DMS 273 treated with DMSO at 0.1 percent for 48 hours (cell line): ENCODE data around the gene FGFR3.
"Not testable (repeated sequence)": the region's sequence is repeated elsewhere in the genome, so short reads cannot be mapped to it uniquely, and the experiment has no call there.

ENCODE experiments used
- DNase-seq: peaks from one replicate; lab custom pipeline; 2025; lab: John Stamatoyannopoulos, UW

FGFR3 gene

DNA sequence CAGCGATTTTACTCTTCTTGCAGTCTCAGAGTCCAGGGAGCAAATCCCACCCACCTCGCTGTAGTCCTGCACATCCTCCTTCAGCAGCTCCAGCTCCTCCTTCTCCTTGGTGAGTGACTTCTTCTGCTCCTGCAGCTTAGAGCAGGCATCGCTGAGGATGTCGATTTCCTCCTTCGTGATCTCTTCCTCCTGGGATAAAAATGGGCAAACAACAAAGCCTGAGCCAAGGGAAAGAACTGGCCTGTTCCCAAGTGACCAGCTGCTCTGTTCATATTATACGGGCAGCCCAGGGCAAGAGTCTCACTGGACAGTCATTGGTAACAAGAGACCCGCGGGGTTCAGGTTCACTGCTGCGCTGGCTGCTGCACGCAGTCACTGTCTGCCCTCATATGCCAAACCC is 26.2 kb downstream of the FGFR3 start:
- DNase-seq, result no peak

DNA sequence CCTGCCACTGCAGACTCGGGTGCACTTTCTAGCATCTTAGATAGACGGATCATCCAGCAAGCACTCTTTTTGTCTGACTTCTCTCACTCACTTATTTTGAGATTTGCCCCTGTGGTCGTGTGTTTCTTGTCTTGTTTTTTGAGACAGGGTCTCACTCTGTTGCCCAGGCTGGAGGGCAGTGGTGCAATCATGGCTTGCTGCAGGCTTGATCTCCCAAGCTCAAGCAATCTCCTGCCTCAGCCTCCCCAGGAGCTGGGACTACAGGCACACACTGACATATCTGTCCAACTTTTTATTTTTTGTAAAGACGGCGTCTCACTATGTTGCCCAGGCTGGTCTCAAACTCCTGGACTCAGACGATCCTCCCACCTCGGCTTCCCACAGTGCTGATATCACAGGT is 26.7 kb downstream of the FGFR3 start:
- no peak for DNase-seq

DNA sequence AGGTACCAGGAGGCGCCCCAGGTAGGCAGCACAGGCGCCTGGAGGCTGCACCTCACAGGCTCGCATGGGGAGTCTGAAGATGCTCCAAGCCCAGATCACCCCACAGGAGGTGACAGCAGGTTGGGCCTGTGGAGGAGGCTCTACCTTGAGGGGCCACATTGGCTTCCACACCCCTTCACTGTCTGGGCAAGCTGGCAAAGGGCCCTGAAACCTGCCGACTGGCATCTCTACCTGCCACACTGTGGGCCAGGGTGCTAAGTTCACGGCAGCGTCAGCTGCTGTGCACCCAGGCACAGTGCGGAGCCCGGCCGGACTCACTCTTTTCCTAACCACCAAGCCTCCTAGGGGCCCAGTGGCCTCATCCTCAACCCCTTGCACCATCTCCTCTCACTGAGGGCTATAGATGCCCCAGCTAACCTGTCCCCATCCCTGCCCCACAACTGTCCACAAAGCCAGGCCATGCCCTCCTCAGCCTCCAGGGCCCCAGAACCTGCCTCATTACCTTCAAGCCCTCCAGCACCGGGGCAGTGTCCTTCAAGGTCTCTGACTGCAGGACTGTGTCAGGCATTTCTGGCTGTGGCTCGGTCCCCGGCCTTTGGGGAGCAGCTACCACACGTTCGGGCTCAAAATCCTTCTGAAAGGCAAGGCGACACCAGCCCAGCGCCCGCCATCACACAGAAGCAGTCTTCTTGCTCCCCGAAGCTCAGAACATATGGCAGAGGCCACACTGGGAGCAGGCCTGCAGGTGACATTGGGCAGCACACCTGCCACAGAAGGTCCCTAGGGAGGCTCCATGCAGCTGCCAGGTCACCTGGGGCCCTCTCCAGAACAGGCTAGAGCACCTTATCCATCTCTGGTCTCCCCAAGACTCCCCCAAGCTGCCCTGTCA is 28.8 kb downstream of the FGFR3 start:
- DNase-seq, result no peak

DNA sequence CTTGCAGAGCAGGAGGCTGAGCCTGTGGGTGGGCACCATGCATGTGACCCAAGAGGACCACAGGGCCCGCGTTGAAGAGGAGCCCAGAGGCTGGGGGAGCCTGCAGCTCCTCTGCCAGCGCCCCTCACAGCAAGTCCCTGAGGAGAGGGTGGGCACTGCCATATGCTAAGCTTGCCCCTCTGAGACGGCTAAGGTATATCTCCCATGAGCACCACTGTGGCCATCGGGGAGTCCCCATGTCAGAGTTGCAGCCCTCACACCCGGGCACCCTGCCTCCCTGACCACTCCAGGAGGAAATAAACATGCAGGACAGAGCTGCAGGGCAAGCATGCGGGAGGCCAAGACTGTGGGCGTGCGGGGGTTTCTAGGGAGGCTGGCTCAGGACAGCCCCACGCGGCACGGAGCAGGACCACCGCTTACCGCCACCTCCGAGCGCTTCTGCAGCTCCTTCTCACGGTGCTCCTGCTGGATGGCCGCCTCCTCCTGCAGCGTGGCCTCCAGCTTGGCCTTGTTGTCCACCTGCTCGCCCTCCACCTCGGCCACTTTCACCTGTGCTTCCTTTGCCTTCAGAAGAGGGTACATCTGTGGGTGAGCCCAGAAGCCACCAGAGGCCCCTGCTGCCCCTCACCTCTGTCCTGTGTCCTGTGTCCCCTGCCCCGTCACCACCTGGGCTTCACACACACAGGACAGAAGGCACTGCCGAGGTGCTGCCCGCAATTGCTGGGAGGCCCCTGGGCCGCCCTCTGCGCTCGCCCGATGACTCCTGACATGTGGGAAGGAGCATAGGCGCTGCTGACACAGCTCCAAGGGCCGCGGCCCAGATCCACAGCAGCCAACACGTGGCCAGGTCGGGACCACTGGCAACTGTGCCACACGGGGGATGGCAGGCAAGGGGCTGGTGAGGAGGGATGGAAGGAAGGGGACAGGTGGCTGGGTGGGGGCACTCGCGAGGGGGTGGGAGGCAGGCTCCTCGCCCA is 29.8 kb downstream of the FGFR3 start:
- DNase-seq, result no peak

DNA sequence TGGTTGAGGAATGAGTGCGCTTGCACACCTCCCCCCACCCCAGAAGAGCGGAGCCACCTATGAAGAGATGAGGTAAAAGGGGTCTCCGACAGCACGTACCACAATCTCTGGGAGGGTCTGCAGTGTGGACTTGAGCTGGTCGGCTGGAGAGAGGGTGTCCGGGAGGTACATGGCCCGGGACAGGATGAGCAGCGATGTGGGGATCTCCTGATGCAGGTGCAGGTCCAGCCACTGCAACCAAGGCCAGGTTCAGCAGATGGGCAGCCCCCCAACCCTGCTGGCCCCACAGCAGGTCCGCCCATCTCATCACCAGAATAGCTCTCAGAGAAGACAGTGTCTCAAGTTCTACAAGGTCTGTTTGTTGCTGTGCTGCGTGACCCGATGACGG is 30.4 kb downstream of the FGFR3 start:
- no peak for DNase-seq

DNA sequence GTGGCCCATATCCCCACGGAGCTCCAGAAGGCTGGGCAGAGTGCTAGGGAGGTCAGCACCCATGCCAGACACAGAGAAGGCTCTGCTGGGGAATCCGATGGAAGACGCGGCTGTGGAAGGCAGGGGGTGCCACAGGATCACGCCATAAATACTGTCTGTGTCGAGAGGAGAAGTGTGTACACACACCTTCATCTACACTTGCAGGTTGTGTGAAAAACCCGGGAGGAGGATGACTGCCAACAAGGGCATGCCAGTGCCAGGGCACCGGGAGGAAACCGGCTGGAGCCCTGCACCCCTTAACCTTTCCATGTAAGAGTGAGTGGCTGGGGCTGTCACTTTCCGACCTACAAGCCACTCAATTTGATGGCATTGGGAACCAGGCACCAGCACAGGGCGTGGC is 31.7 kb downstream of the FGFR3 start:
- DNase-seq, result no peak

DNA sequence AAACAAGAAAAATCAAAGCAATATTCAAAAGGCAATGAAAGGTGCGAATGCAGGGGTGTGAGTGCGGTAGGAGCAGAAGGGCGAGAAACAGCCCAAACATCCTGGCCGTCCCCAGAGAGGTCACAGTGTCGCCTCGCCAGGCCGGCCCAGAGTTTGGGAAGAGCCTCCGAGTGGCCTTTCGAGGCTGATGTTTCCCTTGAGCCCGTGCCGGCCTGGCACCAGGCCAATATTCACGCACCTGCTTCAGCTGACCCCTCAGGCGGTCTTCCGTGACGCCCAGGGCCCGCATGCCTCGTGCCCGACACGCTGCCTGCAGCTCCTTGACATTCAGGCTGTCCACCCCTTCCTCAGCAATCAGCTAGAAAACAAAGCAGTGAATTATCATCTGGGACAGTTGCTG is 32.2 kb downstream of the FGFR3 start:
- DNase-seq, result no peak

DNA sequence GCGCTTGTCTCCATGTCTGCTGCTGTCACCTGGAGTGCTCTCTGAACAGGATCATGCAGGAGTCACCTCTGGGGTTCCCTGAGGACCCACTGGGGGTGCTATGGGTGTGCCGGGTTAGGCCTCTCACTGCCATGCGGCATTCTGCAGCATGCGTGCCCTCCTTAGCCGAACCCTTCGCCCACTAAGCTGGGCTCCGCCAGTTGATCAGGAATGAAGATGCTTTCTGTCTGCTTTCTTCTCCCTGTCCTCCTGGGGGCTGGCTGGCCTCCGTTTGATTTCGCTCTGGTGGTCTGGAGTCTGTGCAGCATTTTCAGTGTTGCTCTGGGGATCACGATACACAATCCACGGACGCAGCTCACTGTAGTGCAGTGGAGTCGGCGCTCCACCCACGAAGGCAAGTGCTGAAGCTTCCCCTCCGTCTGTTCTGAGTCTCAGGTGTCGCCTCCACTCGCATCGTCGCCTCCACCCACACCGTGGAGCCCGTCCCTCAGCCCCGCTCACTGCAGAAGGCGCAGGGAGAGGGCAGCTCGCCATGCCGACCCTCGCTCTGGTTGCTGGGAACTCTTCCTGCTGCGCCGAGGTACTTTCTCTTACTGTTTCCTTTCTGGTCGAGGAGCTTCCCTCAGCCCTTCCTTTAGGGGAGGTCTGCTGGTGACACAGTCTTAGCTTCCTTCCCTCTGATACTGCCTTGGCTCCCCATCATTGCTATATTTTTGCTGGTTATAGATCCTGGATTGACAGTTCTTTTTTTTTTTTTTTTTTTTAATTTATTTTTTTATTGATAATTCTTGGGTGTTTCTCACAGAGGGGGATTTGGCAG is 33.6 kb downstream of the FGFR3 start:
- no peak for DNase-seq

DNA sequence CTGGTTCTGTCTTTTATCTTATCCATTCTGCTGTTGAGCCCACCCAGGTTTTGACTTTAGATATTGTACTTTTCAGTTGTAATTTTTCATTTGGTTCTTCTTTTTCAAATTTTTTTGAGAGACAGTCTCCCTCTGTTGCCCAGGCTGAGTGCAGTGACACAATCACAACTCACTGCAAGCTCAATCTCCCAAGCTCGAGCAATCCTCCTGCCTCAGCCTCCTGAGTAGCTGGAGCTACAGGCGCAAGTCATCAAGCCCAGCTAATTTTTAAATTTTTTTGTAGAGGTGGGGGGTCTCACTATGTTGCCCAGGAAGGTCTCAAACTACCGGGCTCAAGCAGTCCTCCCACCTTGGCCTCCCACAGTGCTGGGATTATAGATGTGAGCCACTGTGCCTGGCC is 37.1 kb downstream of the FGFR3 start:
- no peak for DNase-seq

DNA sequence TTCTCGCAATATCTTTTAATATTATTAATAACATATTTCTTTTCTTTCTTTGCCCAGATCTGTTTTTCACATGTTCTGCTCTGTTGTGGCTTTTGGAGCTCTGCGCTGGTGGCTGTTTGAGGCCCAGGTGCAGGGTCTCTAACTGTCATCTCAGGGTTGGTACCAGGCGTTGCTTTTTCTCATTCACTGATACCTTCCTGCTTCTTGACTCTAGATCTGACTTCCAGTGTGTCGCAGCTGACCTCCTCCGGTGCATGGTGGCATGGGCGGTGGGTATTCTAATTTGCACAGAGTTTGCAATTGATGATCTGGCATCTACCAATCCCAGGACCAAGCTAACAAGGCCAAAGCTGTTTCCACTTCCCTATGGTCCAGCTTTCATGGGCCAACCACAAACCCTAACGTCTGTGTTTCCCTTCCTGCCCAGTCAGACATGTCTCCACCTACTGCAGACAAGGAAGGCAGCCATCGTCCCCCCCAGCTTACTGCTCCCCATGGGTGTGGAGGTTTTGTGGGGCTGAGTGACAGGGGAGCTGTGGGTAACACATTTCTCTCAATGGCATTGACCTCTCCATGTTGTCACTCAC is 37.6 kb downstream of the FGFR3 start:
- DNase-seq, result no peak

DNA sequence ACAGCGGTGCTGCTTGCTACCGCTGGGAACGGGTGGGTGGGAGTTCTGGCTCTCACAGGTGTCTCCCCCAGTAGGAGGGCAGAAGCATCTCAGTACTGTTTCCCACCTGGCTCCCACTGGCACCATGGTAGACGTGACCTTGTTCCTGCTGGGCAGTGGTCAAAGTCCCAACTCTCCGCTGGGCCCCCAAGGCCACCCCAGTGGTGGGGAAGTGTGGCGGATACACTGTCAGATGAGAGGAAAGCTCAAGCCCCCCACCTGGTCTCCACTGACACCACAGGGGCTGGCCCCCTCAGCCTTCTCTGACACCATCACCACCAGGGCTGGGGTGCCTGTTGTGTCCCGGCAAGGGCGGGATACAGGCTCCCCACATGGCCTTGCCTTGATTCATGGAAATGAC is 38.2 kb downstream of the FGFR3 start:
- no peak for DNase-seq

DNA sequence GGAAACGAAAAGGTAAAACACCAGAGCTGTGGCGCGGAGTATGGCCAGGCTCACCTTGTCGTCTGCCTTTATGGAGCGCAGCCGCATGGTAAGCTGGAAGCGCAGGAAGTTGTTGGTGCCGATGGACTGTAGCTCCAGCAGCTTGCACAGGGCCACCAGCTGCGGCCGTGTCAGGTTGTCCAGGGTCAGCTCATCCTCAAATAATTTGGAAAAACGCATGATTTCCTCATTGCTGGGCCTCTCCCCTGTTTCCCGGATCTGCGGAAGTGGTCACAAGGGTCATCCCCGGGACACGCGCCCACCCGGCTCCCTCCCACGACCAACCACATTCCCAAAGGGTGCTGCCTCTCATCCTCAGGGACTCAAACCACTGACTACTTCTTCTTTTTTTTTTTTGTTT is 39.6 kb downstream of the FGFR3 start:
- DNase-seq, result no peak

DNA sequence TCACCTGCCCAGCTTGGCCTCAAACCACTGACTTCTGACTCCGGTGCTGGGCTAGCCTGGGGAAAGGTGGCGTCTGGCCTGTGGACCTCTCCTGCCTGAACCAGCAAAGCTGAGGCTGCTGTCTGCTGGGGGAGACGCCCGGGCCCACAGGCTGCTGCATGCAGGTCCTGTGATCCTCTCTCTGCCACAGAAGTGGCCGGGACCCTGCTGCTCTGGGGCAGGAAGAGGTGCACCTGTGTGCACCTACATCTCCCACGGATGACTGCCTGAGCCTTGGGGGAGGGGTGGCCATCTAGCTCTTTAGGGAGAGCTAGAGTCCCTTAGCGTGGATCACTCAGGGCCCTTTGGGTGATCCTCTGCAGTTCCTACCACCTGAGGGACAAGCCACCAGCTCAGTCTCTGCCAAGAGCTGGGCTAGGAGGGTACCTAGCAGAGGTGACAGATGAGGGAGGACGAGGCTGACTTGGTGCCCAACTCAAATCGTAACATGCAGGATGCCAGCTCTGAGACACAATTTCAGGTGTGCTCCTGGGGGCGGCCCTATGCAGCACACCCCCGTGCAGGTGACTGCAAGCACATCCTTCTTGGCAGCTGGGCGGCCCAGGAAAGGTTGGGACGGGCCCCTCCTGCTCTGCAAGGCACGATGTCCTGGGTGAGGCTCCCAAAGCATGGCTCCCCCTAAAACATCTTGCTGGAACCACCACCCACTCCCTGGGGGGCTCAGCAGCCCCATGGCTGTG is 40.4 kb downstream of the FGFR3 start:
- DNase-seq, result no peak

DNA sequence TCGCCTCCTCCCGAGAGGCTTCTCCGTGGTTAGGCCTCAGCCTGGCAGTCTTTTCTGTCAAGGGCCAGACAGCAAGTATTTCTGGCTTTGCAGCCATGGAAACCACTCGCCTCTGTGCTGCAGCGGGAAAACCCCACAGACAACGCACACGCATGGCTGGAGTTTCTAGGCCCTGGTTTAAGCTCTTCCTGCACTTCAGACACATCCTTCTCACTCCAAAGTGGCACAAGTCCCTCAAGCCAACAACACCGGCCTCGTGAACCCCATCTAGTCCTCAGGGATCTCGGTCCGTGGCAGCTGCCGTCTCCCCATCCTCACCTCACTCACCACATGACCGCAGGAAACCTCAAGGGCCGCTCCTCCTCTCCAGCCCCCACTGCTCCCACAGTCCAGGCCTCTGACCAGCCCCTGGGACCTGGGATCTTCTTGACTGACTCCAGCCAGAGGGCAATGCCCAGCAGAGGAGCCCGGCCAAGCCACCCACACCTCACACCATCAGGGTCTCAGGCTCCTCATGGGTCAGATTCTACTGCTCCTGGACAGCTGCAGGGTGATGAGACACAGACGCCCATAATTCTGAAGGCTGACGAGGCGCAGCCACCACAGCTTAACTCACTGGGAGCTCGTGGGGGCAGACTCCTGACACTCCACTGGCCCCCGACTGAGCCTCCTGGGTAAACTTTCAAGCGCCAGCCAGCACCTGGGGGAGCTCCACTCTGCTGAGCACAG is 41.1 kb downstream of the FGFR3 start:
- DNase-seq, result no peak

DNA sequence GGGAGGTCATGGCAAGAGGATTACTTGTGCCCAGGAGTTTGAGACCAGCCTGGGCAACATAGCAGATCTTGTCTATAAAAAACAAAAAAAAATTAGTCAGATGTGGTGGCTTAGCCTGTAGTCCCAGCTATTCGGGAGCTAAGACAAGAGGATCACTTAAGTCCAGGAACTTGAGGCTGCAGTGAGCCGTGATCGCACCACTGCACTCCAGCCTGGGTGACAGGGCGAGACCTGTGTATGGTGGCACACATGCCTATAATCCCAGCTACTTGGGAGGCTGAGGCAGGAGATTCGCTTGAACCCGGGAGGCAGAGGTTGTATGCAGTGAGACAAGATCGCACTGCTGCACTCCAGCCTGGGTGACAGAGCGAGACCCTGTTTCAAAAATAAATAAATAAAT is 42.7 kb downstream of the FGFR3 start:
- DNase-seq, result not testable (repeated sequence)

DNA sequence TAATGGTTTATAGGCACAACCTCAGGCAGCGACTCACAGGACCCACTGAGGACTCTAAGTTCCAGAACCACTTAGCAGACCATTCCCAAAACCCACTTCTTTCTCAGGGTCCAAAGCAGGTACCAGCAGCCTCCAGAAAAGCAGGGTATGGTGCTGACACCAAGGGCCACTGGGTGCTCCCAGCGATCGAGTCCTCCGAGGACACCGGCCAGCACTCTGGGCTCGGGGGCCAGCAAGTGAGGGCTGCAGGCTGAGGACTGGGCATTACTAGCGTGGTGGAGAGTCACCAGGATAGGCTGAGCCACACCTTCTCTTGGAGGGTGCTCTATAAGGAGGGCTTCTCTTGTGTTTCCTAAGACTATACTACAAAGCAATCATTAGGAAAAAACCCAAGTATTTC is 43.6 kb downstream of the FGFR3 start:
- DNase-seq, result no peak

DNA sequence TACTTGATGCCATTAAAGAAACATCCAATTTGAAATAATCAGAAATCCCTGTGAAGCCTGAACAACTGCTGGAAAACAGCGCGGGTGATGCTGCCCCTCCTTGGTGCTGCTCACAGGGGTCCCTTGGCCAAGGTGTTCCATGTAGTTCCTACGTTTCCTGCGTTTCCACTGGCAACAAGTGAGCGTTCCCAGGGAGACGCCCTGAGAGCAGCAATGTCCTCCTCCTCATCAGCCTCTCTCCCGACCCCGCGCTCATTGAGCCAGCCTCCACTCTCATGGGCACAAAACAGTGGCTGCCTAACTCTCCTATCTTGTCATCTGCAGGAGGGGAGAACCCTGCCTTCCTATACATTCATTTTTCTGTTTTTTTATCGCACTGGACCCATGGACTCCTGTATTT is 44.0 kb downstream of the FGFR3 start:
- DNase-seq, result no peak

DNA sequence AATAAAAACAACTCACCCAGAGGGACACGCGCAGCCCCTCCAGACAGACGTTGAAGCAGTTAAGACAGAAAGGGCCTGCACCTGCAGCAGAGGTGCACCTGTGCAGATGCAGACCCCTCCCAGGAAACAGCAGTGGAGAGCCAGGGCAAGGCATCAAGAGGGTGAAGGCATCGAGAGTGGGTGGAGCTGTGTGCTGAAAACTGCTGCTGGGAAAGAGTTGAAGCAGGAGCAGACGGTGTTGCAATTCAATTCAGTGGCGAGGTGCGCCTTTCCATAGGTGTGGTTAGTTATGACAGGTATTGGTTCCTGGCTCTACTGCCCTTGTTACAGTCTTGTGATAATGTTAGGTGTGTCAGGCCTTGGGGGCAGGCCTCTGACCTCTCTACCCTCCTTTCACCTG is 46.2 kb downstream of the FGFR3 start:
- DNase-seq, result no peak

DNA sequence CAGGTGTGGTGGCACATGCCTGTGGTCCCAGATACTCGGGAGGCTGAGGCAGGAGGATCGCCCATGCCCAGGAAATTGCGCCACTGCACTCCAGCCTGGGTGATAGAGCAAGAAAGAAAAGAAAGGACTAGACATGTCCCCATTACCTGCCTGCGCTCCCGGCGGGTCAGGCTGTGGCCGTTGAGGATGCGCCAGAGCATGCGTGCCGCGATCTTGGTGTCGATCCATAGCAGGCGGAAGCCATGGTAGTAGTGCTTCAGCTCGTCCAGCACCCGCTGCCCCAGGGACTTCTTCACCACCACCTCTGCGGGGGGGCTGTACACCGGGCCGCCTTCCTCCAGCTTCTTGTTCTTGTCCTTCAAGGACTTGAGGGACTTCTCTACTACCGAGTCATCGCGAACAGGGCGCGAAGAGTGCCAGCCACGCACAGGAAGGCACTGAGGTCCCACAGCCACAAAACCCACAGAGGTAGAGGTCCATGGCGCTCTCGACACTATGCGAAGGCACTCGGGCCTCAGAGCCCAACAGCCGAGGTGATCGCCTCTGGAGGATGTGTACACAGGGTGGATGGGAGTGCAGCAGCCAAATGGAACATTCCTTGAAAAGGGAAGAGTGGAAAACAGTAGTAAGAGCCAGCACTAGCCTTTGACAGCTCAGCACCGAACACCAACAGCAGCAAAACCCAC is 48.3 kb downstream of the FGFR3 start:
- DNase-seq, result no peak

DNA sequence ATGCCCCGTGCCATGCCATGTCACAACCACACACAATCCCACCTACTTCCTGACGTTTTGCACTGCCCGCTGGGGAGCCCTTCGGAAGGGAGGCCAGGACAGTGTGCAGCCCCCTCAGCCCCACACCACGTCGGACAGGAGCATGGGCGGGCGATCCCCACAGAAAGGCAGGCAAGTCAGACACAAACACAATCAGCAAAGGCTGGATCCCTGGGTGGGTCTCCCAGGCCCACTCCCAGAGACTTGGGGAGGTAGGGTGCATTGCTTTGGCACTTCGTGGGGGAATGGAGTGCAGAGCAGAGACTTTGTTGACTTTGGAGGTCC is 48.8 kb downstream of the FGFR3 start:
- no peak for DNase-seq
